HCT116 (cell line): ENCODE results near the gene TTC33.

Source experiments
- JUND ChIP-seq: IDR thresholded peaks from 2 replicates; pipeline ENCODE4 v1.6.1; 2012
- POLR2A ChIP-seq: IDR thresholded peaks from 2 replicates; pipeline ENCODE4 v1.7.0; 2011; ENCODE audit warnings: borderline replicate concordance; ENCODE audit not compliant: insufficient read depth, insufficient read length; ENCODE audit errors: extremely low read depth
- TF ChIP-seq, protein P1 (sequence below), 3 experiments: fragments of 200-600 bp in 1 of 3; sonication (generic) in 1 of 3; IDR thresholded peaks in 2 of 3; conservative IDR thresholded peaks in 1 of 3; 2 replicates each; pipeline ENCODE4 v1.5.1; 2012 to 2017; ENCODE audit warnings: low read depth in 2 of 3, low read length in 2 of 3, antibody characterized with exemption in 1 of 3, borderline replicate concordance in 1 of 3, control low read depth in 1 of 3, mild to moderate bottlenecking in 1 of 3, mixed read lengths in 1 of 3, mixed run types in 1 of 3, moderate library complexity in 1 of 3; ENCODE audit not compliant: insufficient read depth in 1 of 3

DNA sequence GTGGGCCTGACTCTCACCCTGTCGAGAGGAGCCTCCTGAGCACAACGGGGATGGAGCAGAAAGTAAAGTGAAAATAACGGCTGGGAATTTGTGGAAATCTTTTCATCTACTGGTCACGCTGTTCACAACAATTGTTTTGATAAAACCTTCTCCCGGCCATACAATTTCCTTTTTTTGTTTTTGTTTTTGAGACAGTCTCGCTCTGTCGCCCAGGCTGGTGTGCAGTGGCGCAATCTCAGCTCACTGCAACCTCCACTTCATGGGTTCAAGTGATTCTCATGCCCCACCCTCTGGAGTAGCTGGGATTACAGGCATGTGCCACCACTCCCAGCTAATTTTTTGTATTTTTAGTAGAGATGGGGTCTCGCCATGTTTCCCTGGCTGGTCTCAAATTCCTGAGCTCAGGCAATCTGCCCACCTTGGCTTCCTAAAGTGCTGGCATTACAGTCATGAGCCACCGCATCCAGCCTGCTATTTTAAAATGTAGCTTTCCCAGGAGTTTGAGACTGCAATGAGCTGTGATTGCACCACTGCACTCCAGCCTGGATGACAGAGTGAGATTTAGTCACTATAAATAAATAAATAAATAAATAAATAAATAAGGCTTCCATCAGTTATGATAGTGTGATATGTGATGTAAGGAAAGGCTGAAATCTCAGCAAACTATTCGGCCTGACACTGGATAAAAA lies 149.5 kb downstream of the TTC33 start:
- TF ChIP-seq, protein P1, sequence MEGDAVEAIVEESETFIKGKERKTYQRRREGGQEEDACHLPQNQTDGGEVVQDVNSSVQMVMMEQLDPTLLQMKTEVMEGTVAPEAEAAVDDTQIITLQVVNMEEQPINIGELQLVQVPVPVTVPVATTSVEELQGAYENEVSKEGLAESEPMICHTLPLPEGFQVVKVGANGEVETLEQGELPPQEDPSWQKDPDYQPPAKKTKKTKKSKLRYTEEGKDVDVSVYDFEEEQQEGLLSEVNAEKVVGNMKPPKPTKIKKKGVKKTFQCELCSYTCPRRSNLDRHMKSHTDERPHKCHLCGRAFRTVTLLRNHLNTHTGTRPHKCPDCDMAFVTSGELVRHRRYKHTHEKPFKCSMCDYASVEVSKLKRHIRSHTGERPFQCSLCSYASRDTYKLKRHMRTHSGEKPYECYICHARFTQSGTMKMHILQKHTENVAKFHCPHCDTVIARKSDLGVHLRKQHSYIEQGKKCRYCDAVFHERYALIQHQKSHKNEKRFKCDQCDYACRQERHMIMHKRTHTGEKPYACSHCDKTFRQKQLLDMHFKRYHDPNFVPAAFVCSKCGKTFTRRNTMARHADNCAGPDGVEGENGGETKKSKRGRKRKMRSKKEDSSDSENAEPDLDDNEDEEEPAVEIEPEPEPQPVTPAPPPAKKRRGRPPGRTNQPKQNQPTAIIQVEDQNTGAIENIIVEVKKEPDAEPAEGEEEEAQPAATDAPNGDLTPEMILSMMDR (IDR thresholded peaks at IDR 0.05 in 2 of 3, conservative IDR thresholded peaks at IDR 0.05 in 1 of 3; ENCODE audit: borderline replicate concordance in 1 of 3, insufficient read depth in 1 of 3, low read depth in 2 of 3, low read length in 2 of 3) = no peak
- TF ChIP-seq JUND = no peak
- TF ChIP-seq POLR2A = no peak
